Activated CD4-positive, alpha-beta T cell treated with anti-CD3 and anti-CD28 coated beads, Interleukin-2, Interleukin-6, amounts not matched to agents 100 ng/mL and 50 ng/mL, durations not matched to agents 16 hours and 8 hours (primary cell): ENCODE results near the gene TIMP2.

ENCODE experiments used
- DNase-seq: peaks from one replicate; pipeline ENCODE4 v3.0.0-alpha.2; 2020

TIMP2 gene

GRCh38 chr17:78862073-78863023 is 62.8 kb downstream of the TIMP2 start:
- no peak for DNase-seq

GRCh38 chr17:78861229-78861628 is 64.0 kb downstream of the TIMP2 start:
- DNase-seq, result no peak

- DNase-seq, result no peak
These were observed 66.1 kb downstream of the TIMP2 start for GRCh38 chr17:78859051-78859450.

GRCh38 chr17:78857266-78857665 is 67.9 kb downstream of the TIMP2 start:
- no peak for DNase-seq

- no peak for DNase-seq
These were observed 69.5 kb downstream of the TIMP2 start for GRCh38 chr17:78855561-78856165.

- no peak for DNase-seq
These were observed 70.7 kb downstream of the TIMP2 start for GRCh38 chr17:78854508-78854907.

GRCh38 chr17:78853926-78854394 is 71.2 kb downstream of the TIMP2 start:
- no peak for DNase-seq

- DNase-seq, result no peak
These were observed 72.5 kb downstream of the TIMP2 start for GRCh38 chr17:78852709-78853121.

- DNase-seq, result no peak
These were observed 76.2 kb downstream of the TIMP2 start for GRCh38 chr17:78849026-78849425.

- DNase-seq, result no peak
These were observed 78.1 kb downstream of the TIMP2 start for GRCh38 chr17:78847052-78847451.

GRCh38 chr17:78844301-78845005 is 80.7 kb downstream of the TIMP2 start:
- DNase-seq, result no peak

GRCh38 chr17:78842881-78843565 is 82.2 kb downstream of the TIMP2 start:
- peak; percentile 69 for DNase-seq

- DNase-seq, result peak; percentile 100
These were observed 84.2 kb downstream of the TIMP2 start, which contains the start of gene USP36 for GRCh38 chr17:78840780-78841611. TSS of gene USP36 (minus strand) at chr17:78840814. CDS start at chr17:78836363, 4,451 bp downstream.

GRCh38 chr17:78840530-78840779 is 84.7 kb downstream of the TIMP2 start:
- DNase-seq, result no peak

GRCh38 chr17:78839762-78840529 is 85.2 kb downstream of the TIMP2 start:
- DNase-seq, result peak; percentile 40

- DNase-seq, result peak; percentile 34
These were observed 85.9 kb downstream of the TIMP2 start for GRCh38 chr17:78839235-78839761.

- no peak for DNase-seq
These were observed 86.6 kb downstream of the TIMP2 start for GRCh38 chr17:78838574-78839005.

- DNase-seq, result no peak
These were observed 88.7 kb downstream of the TIMP2 start for GRCh38 chr17:78836420-78837021.

- DNase-seq, result no peak
These were observed 90.6 kb downstream of the TIMP2 start for GRCh38 chr17:78834571-78834970.

GRCh38 chr17:78832541-78832810 is 92.7 kb downstream of the TIMP2 start:
- no peak for DNase-seq
